Measurements from ENCODE around the gene CACUL1. TPM values are rescaled to one million over a fixed set of nuclear protein-coding genes. Genes with fewer than 3 reads are reported as not detected.

The CACUL1 gene
- total and polyA plus RNA-seq, 9 of the 15 experiments (the other 6 are each of a cell fraction or from before 2014, with no cell fraction given), result 4.5 to 17.1 (median 13.5) TPM

- no peak overlapping the region for H3K4me3 ChIP-seq
- H4K20me1 ChIP-seq (replicated peaks; ENCODE audit: control insufficient read depth, insufficient read depth, low read length), result no peaks in the 10 kb centered on the region
- H3K4me2 ChIP-seq (ENCODE audit: insufficient read depth, low read length), result no peak overlapping the region
- DNase-seq (ENCODE audit: extremely low read depth in 1 of 4, low spot score in 3 of 4) (no peak), FAIRE-seq (no peak), ATAC-seq (no peak)
- 0 out of 2 replicates have a peak, but pooled peaks cover 2% of the 10 kb centered on the region for H3K9me3 ChIP-seq (replicated peaks; ENCODE audit: control insufficient read depth, insufficient read depth, low read depth, low read length)
- no peaks in the 10 kb centered on the region; a peak in 1 of 5 replicates for H3K4me1 ChIP-seq (replicated peaks in 1 of 2; ENCODE audit: control insufficient read depth in 2 of 2, insufficient read depth in 2 of 2, low read length in 2 of 2)
- ChIA-PET POLR2A (no interaction called here), CTCF (ENCODE audit: low intra/inter-chr PET ratio) (no interaction called here)
- H3K9ac ChIP-seq (ENCODE audit: insufficient read depth in 1 of 2, low read depth in 2 of 2, low read length in 2 of 2), result no peak overlapping the region
- no peak overlapping the region for H2AFZ ChIP-seq (ENCODE audit: low read depth, low read length)
- 29% methylated on average over 6 of the region's 7 CpGs for WGBS (ENCODE audit: insufficient coverage, low coverage, missing lambda C conversion rate)
- H3K79me2 ChIP-seq (ENCODE audit: control insufficient read depth, insufficient read depth, low read length), result no peaks in the 10 kb centered on the region
- BruUV-seq (replicated peaks), result no TSS peak
- H3K36me3 ChIP-seq (ENCODE audit: control insufficient read depth, insufficient read depth, low read length), result no peaks in the 10 kb centered on the region
- TF ChIP-seq HNRNPL (IDR thresholded peaks at IDR 0.05; ENCODE audit: low read depth, low read length) (no peak), FOXO4 (CRISPR knock-in tag; IDR thresholded peaks at IDR 0.05) (no peak), RFX7 (CRISPR knock-in tag; IDR thresholded peaks at IDR 0.05) (no peak), SLC30A9 (CRISPR knock-in tag; IDR thresholded peaks at IDR 0.05) (no peak), NUFIP1 (IDR thresholded peaks at IDR 0.05; ENCODE audit: partially characterized antibody) (no peak), STAT5A (IDR thresholded peaks at IDR 0.05; ENCODE audit: borderline replicate concordance, low read length) (no peak), TBP (optimal IDR thresholded peaks at IDR 0.05; ENCODE audit: low read depth, low read length) (no peak), SAFB2 (IDR thresholded peaks at IDR 0.05; ENCODE audit: borderline replicate concordance, low read depth, low read length, severe bottlenecking) (no peak), TSC22D4 (tag; IDR thresholded peaks at IDR 0.05) (no peak), GTF2E2 (tag; IDR thresholded peaks at IDR 0.05) (no peak), DACH1 (IDR thresholded peaks at IDR 0.05; ENCODE audit: partially characterized antibody) (no peak), DNMT1 (IDR thresholded peaks at IDR 0.05) (no peak), SRF (CRISPR knock-in tag; IDR thresholded peaks at IDR 0.05) (no peak), KAT8 (IDR thresholded peaks at IDR 0.05; ENCODE audit: low read depth) (no peak), ZNF239 (CRISPR knock-in tag; IDR thresholded peaks at IDR 0.05) (no peak), SP2 (IDR thresholded peaks at IDR 0.05; ENCODE audit: extremely low read depth, low read depth, low read length, poor library complexity, severe bottlenecking) (no peak), WHSC1 (IDR thresholded peaks at IDR 0.05; ENCODE audit: low read length) (no peak)
- in situ Hi-C loops (cut with MboI), result no loop called here
- intact Hi-C loops (cut with micrococcal nuclease), result no loop called here
- H3K27ac ChIP-seq (ENCODE audit: extremely low read depth, low read depth, low read length), result no peak overlapping the region
- H3K27me3 ChIP-seq (ENCODE audit: control insufficient read depth in 2 of 2, insufficient read depth in 2 of 2, low read length in 2 of 2), result no peaks in the 10 kb centered on the region
- H3K9me1 ChIP-seq (ENCODE audit: control insufficient read depth, insufficient read depth, low read length), result no peaks in the 10 kb centered on the region
Observed at GRCh38 chr10:118778727-118779126, 24.0 kb upstream of the CACUL1 start.

Measured in K562 (cell line).